Activated CD4-positive, alpha-beta T cell treated with anti-CD3 and anti-CD28 coated beads, Interleukin-2, Interleukin-4, amounts not matched to agents 100 ng/mL and 50 ng/mL, durations not matched to agents 16 hours and 8 hours (primary cell): ENCODE measurements around the gene ACOX3.
A peak's percentile ranks its signal among the peaks of the same experiment; 100 is the strongest.

Source experiments
- DNase-seq: peaks from one replicate; pipeline ENCODE4 v3.0.0-alpha.2; 2020; ENCODE audit warnings: low spot score

Gene ACOX3

DNA sequence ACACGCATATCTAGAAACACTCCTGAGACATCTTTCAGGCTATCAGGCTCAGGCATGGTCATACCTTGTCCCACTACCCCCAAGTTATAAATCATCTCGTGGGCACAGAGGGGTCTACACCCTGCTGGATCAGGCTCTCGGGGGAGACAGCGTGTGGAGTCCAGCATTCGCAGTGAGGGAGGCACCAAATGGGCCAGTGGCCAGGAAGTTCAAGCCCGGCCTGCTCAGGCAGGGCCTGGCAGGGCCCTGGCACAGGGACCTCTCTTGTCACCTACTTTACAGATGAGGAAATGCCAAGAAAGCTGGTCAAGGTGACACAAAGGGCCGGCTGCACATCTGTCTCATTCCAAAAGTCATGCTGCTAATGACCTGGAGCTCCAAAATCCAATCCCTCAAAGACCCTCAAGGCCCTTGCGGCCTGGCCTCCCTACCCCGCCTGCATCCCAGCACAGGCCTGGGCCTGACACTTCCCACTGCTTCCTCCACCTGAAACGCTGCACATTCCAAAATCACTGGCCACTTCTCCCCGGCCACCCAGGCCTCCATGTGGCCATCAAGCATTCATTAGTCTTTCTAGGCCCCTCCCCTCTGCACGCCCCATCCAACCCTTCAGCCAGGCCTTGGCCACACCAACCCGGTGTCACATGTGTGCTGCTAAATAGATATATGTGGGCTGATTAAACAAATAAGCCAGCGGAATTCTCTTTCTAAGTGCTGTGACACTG, 35.6 kb downstream of the ACOX3 start:
- no peak for DNase-seq

DNA sequence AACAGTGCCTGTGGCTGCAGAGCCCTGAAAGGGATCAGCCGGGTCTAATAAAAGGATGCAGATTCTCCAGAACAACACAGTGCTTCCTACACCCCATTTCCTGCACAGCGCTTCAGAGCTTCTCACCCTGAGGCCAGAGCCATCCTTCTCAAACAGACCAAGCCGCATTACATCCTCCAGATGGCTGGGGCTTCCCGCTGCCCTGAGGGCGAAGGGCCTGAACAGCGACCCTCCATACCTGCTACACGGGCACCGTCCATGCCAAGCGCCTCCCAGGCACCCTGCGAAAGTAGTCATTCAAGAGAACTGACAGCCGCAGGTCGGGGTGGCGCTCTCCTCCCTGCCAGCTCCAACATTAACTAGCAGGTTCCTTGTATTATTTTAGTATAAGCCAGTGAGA, 36.5 kb downstream of the ACOX3 start:
- DNase-seq, result no peak

DNA sequence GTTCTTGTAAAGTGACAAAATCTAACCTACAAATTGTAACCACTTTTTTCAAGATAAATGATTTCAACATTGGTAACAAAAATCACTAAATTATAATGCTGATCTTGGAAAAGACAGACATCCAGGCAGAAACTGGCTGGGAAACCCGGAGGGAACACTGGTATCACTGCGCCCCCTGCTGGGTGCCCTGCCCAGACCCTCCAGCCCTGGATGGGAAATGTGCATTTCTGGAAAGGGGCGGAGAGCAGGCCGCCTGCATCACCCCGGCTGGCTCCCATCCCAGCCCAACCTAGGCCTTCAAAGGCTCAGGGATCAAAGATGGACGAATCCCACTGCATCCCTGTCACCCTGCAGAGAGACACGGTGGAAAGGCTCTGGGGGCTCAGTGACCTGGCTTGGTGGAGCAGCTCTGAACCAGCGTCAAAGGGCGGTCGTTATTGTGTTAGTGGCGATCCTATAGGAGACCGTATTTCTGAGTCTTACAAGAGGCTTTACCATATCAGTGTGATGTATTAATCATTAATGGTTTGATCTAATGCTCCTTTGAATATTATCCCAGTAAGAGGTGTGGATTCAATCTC, 37.3 kb downstream of the ACOX3 start:
- DNase-seq, result peak; percentile 45

DNA sequence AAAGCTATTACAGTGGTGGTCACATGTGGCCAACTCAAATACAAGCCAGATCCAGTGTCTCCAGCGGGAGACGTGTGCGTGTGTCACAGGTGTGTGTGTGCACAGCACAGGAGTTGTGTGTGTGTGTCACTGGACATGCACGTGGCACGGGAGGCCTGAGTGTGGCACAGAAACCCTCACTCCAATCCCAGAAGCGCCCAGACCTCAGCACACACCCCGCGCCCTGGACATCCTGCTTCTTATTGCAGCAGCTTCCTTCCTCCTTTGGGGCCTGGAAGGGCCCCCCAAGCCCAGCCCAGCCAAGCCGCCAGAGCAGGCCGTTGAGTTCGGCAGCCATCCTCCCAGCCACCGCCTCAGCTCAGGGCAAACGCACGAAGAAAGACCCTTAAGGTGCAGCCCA, 37.9 kb downstream of the ACOX3 start:
- no peak for DNase-seq

DNA sequence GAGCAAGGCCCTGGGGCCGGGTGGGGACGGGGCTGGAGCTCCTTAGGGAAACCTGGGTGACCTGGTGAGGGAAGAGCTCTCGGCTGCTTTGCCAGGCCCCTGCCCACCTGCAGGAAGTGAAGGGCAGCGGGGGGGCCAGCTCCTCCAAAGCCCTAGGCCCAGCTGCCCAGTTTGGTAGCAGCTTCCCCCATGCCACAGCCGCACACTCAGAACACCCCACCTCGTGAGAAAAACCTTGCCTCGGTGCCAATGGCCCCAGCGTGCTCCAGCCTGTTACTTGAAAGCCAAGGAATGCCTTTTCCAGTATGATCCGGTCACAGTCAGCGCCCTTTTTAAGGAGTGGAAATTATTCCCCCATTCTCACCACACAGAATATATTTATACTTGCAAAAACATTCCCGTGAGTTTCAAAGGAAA, 38.3 kb downstream of the ACOX3 start:
- DNase-seq, result no peak

DNA sequence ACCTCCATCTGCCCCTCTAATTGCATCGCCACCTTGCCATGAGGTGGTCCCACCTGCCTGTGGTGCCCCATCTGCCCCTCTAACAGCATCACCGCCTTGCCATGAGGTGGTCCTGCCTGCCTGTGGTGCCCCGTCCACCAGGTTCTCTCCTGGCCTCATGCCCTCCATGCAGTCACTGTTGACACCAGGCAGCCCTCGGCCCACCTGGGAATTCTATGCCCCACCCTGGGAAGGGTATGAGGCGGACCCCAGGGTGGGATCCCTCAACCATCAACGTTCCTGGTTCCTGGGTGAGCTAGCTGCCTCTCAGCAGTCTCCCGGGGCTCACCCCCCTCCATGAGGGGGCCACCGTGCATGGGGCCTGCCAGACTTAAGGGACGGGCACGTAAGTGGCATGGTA, 38.9 kb downstream of the ACOX3 start:
- no peak for DNase-seq

DNA sequence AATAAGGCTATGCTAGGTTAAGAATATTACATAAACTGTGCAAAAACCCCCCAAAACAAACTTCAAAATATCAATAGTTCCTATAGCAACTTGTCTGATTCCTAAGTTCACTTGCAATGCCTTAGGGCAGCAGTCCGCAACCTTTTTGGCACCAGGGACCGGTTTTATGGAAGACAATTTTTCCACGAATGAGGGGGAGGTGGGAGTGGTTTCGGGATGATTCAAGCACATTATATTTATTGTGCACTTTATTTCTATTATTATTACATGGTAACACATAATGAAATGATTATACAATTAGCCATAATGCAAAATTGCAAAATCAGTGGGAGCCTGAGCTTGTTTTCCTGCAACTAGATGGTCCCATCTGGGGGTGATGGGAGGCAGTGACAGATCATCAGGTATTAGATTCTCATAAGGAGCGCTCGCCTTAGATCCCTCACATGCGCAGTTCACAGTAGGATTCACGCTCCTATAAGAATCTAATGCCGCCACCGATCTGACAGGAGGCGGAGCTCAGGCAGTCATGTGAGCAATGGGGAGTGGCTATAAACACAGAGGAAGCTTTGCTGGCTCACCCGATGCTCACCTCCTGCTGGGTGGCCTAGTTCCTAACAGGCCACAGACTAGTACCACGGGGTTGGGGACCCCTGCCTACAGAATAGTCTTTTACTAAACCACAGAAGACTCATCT, 39.7 kb downstream of the ACOX3 start:
- DNase-seq, result no peak

DNA sequence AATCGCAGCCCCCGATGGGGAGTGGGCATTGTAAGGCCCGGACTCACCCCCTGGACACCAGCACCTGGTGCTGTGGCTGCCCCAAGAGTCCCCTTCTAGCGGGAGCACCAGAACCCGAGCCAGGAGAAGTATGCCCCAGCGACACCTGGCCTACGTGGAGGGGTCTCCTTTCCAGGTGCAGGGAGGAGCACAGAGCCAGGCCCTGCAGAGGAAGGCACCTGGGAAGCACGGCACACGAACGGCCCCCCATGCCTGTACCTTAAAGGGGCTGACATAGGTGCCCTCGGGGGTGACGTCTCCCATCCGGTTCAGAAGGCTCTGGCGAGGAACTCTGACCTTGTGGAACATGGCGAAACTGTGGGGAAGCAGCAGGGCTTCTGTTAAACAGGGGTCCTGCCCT, 41.2 kb downstream of the ACOX3 start:
- DNase-seq, result no peak

DNA sequence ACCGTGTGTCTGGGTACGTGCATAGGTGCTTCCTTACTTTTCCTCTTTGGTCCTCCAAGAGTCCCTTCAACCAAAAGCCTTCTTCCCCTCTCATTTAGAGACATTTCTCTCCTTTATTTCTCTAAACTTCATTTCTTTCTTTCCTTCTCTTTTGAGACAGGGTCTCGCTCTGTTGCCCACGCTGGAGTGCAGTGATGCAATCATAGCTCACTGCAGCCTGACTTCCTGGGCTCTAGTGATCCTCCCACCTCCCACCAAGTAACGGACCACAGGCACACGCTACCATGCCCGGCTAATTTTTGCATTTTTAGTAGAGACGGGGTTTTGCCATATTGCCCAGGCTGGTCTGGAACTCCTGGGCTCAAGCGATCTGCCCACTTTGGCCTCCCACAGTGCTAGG, 42.2 kb downstream of the ACOX3 start:
- DNase-seq, result no peak

DNA sequence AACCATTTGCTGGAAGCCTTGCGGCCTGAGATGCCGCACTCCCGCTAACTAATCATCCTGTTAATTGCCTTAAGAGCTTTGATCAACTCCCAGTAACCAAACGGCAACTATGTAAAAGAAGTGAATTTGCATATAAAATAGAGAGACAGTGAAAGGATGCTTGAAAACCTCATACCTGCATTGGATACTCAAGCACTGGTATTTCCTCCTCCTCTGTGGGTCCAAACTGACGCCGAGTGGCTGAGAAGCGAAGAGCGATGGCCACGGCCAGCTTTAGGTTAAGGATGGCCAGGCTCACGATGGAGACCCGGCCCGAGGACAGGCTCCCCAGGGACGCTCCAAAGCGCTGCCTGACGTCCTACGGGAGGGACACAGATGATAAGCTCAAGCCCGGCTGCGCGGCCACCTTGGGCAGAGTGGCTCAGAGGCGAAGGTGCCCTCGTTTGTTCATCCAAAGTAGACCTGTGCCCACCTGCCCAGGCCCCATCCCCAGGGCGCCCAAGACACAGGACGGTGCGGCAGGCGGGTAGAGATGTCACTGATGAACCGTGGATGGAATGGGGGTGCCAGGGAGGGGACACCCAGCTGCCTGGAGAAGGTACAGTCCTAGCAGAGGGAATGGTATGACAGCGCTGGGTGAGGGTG, 43.6 kb downstream of the ACOX3 start:
- DNase-seq, result no peak

DNA sequence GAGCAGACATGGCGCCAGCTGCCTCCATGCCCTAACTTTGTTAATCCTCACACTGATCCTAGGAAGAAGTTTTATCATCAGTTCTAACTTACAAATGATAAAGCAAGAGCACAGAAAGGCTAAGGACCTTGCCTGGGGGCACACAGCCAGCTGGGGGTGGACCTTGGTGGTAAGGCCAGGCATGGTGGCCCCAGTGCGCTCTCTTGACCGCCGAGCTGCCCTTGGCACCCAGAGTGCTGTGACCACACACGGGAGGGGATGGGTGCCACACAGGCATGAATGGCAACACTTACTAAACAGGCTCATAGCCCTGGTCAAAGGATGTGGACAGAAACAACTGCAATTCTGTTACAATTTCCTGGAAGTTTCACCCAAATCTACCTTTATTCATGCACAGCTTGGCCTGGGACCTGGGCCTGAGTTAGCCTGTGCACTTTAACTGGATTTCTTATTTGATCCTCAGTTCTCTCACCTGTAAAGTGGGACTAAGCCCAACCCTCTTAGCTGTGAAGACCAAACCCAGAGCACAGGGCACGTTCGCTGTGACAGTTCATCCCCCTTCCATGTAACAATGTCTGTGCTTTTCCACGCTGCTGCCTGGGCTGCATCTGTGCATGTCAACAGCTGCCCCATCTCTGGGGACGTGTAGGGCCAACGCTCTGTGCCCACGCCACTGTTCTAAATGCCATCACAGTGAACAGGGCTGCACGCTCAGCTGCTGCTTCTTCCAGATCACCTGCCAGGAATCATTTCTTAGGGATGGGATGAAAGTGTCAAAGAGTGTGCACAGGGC, 44.8 kb downstream of the ACOX3 start:
- DNase-seq, result no peak

DNA sequence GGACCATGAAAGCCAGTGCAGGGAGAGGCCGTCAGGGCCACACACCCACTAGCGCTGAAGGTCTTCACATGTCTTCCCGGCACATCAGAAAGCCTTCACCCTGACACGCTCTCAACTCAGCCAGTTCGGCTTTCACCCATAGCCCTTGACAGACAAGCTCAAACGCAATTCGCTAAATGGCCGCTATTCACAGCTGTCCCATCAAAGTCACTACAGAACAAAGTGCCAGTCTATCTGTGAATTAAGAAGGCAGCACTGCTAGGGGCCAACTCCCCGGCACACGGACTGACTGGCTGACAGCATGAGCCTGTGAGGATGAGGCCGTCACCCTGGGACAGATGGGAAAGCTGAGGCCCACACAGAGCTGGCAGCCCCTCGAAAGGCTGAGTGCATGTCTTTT, 45.7 kb downstream of the ACOX3 start:
- DNase-seq, result no peak

DNA sequence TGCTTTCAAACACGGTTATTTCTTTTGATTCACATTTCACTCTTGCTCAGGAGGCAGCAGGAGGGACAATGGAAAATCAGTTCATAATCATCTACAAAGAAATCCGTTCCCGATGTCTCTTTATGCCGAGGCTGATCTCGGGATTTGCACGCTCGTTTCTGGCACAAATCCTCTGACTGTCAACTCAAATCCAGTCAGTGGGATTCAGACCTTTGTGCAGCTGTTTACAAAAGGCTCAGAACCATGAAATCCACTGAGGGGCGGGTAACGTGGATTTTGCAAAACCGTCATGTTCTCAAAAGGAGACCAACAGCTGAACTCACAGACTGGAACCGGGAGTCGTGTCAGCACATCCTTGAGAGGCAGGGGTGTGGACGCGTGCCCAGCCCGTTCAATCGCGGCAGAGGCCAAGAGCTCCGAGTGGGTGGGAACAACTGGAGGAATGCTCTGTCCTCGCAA, 46.4 kb downstream of the ACOX3 start:
- no peak for DNase-seq

DNA sequence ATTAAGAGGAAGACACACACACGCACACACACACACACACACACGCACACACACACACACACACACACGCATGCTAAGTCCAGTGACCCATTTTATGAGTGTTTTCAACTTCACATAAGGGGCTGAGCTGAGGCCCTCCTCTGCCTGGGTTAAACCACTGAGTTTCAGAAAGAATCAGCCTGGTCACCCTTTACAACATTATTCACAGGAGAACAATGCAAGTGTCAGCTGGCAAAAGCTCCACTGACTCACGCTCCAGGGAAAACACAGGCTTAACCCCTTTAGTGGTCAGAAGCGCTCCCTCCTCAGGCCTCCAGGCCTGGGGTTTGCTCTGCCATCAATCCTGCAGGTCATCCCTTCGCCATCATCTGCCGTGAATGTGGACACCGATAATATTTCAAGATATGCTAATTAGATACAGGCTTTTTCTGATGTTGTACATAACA, 46.9 kb downstream of the ACOX3 start:
- DNase-seq, result peak; percentile 14

DNA sequence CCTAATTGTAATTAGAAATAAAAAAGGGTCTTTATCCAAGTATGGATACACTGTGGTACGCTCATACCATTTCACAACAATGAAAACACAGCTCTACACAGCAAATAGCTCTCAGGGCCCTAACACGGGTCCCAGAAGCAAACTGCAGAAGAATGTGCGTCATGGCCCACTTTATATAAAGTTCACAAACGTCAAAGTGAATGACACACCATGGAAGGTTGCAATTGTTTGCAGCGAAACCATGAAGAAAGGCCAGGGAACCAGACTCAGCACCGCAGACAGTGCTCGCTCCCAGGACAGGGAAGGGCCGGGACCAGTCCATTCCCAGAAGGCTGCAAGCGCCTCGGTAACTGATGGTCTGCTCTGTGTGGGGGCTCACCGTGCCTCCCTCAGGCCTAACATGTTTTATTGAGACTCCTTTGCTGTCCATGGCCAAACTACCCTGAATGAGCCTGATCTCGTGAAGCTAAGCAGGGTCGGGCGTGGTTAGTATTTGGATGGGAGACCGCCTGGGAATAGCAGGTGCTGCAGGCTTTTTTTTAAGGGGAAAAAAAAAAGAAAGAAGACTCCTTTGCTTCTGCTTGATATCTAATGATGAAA, 47.8 kb downstream of the ACOX3 start:
- DNase-seq, result no peak

DNA sequence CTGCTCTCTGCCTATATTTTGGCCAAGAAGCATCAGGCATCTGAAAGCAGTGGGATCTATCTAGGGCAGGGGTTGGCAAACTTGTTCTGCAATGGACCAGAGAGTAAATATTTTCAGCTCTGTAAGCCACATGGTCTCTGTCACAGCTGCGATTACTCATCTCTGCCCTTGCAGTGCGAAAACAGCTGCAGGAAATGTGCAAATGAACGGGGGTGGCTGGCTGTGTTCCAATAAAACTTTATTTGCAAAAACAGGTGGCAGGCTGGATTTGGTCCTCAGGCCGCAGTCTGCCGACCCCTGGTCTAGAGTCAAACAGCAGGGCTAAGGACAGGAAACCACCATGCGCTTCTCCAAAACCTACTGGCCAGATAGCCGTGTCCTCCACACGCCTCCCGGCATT, 48.6 kb downstream of the ACOX3 start:
- DNase-seq, result peak; percentile 54

DNA sequence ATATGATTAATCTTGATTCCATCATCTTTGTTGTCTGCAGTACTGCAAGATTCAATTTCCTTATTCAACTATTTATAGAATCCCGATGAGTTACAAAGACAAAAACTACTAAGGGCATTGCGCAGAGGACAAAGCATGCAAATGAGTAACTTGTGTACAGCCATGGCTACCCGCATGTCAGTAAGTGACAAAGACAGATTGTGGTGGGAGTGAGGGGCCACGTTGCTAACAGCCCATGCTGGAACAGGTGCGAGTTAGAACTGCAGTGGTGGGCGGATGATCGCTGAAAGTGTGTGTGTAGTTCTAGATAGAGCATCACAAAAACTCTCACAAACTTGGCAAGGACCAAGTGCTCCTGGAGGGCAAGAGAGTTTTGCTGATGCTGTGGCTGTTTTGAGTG, 49.5 kb downstream of the ACOX3 start:
- no peak for DNase-seq

DNA sequence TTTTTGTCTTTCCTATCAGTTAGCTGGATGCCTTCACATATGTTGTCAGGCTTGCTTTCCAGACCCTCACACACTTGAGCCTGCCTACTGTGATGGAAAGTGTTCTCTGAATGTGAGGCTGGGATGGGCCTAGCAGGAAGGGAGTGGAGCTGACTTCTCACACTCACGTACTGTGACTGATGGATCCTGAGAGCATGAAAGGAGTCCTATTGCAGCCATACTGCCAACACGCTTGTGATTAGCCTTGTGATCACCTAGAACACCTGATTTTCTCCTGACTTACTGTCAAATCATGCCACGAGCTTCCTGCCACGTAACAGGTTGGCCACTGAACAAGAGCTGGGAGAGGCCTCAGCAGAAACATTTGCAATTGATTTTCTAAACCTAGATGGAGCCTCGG, 49.9 kb downstream of the ACOX3 start:
- no peak for DNase-seq

DNA sequence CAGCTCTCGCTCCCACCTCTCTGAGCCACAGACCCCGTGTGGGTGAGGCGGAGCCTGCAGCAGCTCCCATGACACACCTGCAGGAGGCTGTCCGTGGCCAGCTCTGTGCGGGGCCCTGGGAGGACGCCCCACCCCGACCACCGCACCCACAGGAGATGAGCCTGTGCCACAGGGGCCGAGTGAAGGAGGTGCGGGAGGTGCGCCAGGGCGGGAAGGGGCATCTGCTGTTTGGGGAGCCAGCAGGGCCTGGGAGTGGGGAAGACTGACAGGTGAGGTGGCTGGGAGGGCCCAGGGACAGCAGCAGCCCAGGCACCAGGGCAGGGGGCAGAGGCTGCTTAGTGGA, 52.0 kb downstream of the ACOX3 start:
- DNase-seq, result no peak

DNA sequence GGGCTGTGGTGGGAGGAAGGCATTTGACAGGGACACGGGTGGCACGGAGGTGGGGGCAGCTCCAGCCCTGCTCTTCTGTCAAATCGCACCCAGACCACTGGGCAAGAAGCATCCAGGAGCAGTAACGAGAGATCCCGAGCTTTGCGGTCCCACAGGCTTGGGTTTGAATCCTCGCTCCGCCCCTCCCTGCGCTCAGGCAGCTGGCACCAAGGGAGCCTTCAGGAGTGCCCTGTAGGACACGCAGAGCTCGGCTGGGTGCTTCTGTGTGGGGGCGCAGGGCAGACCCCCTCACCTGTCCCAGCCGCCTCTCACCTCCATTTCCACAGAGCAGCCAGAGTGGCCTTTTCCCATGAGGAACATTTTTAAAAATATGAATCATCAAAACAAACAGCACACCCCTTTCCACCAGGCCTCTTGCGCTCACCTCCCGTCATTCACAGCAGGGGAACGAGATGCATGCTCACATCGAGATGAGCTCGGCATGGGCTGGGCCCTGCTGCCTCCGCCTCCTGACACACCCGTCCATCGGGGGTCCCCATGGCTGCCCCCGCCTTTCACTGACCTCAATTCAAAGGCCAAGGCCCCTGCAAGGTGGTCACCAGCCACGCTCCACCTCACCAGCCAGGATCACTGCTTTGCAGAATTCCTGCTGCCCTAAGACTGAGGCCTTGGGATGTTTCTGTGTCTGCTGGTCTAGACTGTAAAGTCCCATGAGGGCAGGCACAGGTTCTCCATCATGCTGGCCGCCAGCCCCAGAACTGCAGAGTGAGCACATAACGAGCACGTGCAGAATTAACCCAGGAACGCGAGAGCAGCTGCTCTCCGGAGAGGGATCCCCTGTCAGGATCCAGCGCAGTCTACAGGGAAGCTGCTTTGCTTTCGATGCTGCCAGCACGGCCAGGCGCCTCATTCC, 52.7 kb downstream of the ACOX3 start:
- no peak for DNase-seq

DNA sequence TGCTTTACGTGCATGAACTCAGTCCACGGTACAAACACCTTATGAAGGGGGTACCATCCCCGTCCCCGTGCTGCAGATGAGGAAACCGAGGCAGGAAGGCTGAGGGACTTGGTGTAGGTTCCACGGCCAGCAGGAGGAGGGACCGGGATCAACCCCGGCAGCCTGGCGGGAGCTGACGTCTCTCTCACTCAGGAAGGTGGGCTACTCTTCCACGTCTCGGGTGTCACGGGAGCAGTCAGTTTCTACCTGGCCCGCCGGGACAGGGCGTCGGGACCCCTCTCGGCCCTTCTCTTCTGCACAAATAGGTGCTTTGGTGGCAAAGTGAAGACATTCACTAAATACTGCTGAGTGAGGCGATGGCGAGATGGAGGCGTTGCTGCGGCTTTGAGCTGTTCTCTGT, 53.3 kb downstream of the ACOX3 start:
- DNase-seq, result no peak
